Karpas-422 (cell line): Measurements from ENCODE around the gene LILRB4. TPM values are rescaled to one million over a fixed set of nuclear protein-coding genes. Genes with fewer than 3 reads are reported as not detected.
"Not testable (repeated sequence)": the region's sequence is repeated elsewhere in the genome, so short reads cannot be mapped to it uniquely, and the experiment has no call there.

Experiments used
- DNase-seq: peaks from one replicate; pipeline ENCODE4 v3.0.0-alpha.2; 2015
- H2AFZ ChIP-seq: fragments of 200-600 bp; sonication (generic); 2 replicates; pipeline ENCODE4 v1.6.1; 2014; ENCODE audit warnings: antibody characterized with exemption, low read length, mixed read lengths
- H3K27ac ChIP-seq: fragments of 200-600 bp; sonication (generic); 2 replicates; pipeline ENCODE4 v1.5.1; 2014; ENCODE audit warnings: mild to moderate bottlenecking, low read length, moderate library complexity
- H3K27me3 ChIP-seq: fragments of 200-600 bp; sonication (generic); 2 replicates; pipeline ENCODE4 v1.6.1; 2014; ENCODE audit warnings: low read length, mixed read lengths
- H3K36me3 ChIP-seq: fragments of 200-600 bp; sonication (generic); 2 replicates; pipeline ENCODE4 v1.6.1; 2014; ENCODE audit warnings: low read length, mixed read lengths; ENCODE audit not compliant: insufficient read depth
- H3K4me1 ChIP-seq: fragments of 200-600 bp; sonication (generic); 2 replicates; pipeline ENCODE4 v1.6.1; 2014; ENCODE audit warnings: mild to moderate bottlenecking, low read length, mixed read lengths
- H3K4me2 ChIP-seq: fragments of 200-600 bp; sonication (generic); 2 replicates; pipeline ENCODE4 v1.6.1; 2014; ENCODE audit warnings: low read length, low read depth, mild to moderate bottlenecking; ENCODE audit not compliant: poor library complexity, severe bottlenecking
- H3K4me3 ChIP-seq: fragments of 200-600 bp; sonication (generic); 2 replicates; pipeline ENCODE4 v1.5.1; 2014; ENCODE audit warnings: mild to moderate bottlenecking, antibody characterized with exemption, low read length, mixed read lengths
- H3K79me2 ChIP-seq: fragments of 200-600 bp; sonication (generic); 2 replicates; pipeline ENCODE4 v1.6.1; 2014; ENCODE audit warnings: mild to moderate bottlenecking, low read length, mixed read lengths
- H3K9ac ChIP-seq: fragments of 200-600 bp; sonication (generic); 2 replicates; pipeline ENCODE4 v1.6.0; 2014; ENCODE audit warnings: low read length
- H3K9me2 ChIP-seq: fragments of 200-600 bp; sonication (generic), shearing (Covaris generic); replicated peaks from 2 replicates; pipeline ENCODE4 v1.6.0; 2014; ENCODE audit warnings: mild to moderate bottlenecking, low read length, moderate library complexity; ENCODE audit not compliant: insufficient read depth
- H3K9me3 ChIP-seq: fragments of 300-700, 200-600 bp; sonication (generic); 2 replicates; pipeline ENCODE4 v1.6.1; 2014; ENCODE audit warnings: low read length, mixed read lengths
- H4K20me1 ChIP-seq: fragments of 200-600 bp; sonication (generic); 2 replicates; pipeline ENCODE4 v1.6.1; 2014; ENCODE audit warnings: mild to moderate bottlenecking, antibody characterized with exemption, low read length, low read depth; ENCODE audit not compliant: insufficient read depth
- total RNA-seq: library from RNA; depleted of rRNA; stranded (reverse); fragments of >200 nt; shearing (Covaris generic); gene quantifications from 2 replicates; pipeline ENCODE4 v1.2.3, GENCODE V29; 2014; ENCODE audit warnings: low replicate concordance

LILRB4 gene
- total RNA-seq, 1 experiment from 2014 or later: not detected

GRCh38 chr19:54626757-54627156 is 36.0 kb upstream of the LILRB4 start:
- Histone ChIP-seq H3K4me1 (no peaks in the 10 kb centered on the region), H2AFZ (no peak overlapping the region), H3K9me3 (no peaks in the 10 kb centered on the region), H3K4me2 (no peak overlapping the region), H3K36me3 (no peaks in the 10 kb centered on the region), H3K4me3 (no peak overlapping the region), H3K9me2 (no peaks in the 10 kb centered on the region), H4K20me1 (no peaks in the 10 kb centered on the region; the same call in 1 of the 2 replicates), H3K27me3 (0 out of 2 replicates have a peak, but pooled peaks cover 3% of the 10 kb centered on the region), H3K9ac (no peak overlapping the region), H3K27ac (no peak overlapping the region), H3K79me2 (no peaks in the 10 kb centered on the region)
- DNase-seq: no peak

GRCh38 chr19:54627912-54628311 is 34.9 kb upstream of the LILRB4 start:
- not testable (repeated sequence) for H3K27ac ChIP-seq, H3K27me3 ChIP-seq, H3K36me3 ChIP-seq, H2AFZ ChIP-seq, H3K4me3 ChIP-seq, DNase-seq, H3K4me1 ChIP-seq, H3K79me2 ChIP-seq, H3K9ac ChIP-seq, H3K9me2 ChIP-seq, H4K20me1 ChIP-seq, H3K4me2 ChIP-seq, H3K9me3 ChIP-seq

- not testable (repeated sequence) for H3K27me3 ChIP-seq, H3K4me1 ChIP-seq, H3K27ac ChIP-seq, H2AFZ ChIP-seq, DNase-seq, H3K9me2 ChIP-seq, H4K20me1 ChIP-seq, H3K36me3 ChIP-seq, H3K79me2 ChIP-seq, H3K4me3 ChIP-seq, H3K4me2 ChIP-seq, H3K9me3 ChIP-seq, H3K9ac ChIP-seq
These were observed 32.5 kb upstream of the LILRB4 start, which contains the start of gene LILRB1 for GRCh38 chr19:54630262-54630661. TSS of gene LILRB1 (plus strand) at chr19:54630484. CDS start at chr19:54631074, 590 bp downstream.

GRCh38 chr19:54630782-54631181 is 32.0 kb upstream of the LILRB4 start:
- H3K9ac ChIP-seq: no peak overlapping the region
- H3K4me3 ChIP-seq: no peak overlapping the region
- H3K79me2 ChIP-seq: no peaks in the 10 kb centered on the region
- H3K9me2 ChIP-seq: no peaks in the 10 kb centered on the region
- H2AFZ ChIP-seq: no peak overlapping the region
- 0 out of 2 replicates have a peak, but pooled peaks cover 3% of the 10 kb centered on the region for H3K27me3 ChIP-seq
- no peaks in the 10 kb centered on the region for H3K9me3 ChIP-seq
- no peak overlapping the region for H3K4me2 ChIP-seq
- no peaks in the 10 kb centered on the region for H3K4me1 ChIP-seq
- no peak overlapping the region for H3K27ac ChIP-seq
- no peak for DNase-seq
- no peaks in the 10 kb centered on the region for H4K20me1 ChIP-seq
- H3K36me3 ChIP-seq: no peaks in the 10 kb centered on the region

- H3K36me3 ChIP-seq, H3K4me3 ChIP-seq, H3K4me1 ChIP-seq, H3K4me2 ChIP-seq, H3K9me2 ChIP-seq, H3K9me3 ChIP-seq, DNase-seq, H3K79me2 ChIP-seq, H3K27ac ChIP-seq, H2AFZ ChIP-seq, H4K20me1 ChIP-seq, H3K9ac ChIP-seq, H3K27me3 ChIP-seq: not testable (repeated sequence)
These were observed 31.1 kb upstream of the LILRB4 start for GRCh38 chr19:54631489-54632337.

- H3K9me2 ChIP-seq, H4K20me1 ChIP-seq, H3K4me3 ChIP-seq, H3K27ac ChIP-seq, DNase-seq, H3K27me3 ChIP-seq, H3K9me3 ChIP-seq, H3K4me2 ChIP-seq, H3K9ac ChIP-seq, H3K79me2 ChIP-seq, H2AFZ ChIP-seq, H3K36me3 ChIP-seq, H3K4me1 ChIP-seq: not testable (repeated sequence)
These were observed 30.3 kb upstream of the LILRB4 start for GRCh38 chr19:54632517-54632916.

GRCh38 chr19:54633401-54633800 is 29.4 kb upstream of the LILRB4 start:
- H3K4me1 ChIP-seq: no peaks in the 10 kb centered on the region
- no peaks in the 10 kb centered on the region for H3K27me3 ChIP-seq
- no peak for DNase-seq
- no peaks in the 10 kb centered on the region for H3K36me3 ChIP-seq
- H3K9ac ChIP-seq: no peak overlapping the region
- no peaks in the 10 kb centered on the region for H3K9me3 ChIP-seq
- H2AFZ ChIP-seq: no peak overlapping the region
- H3K4me3 ChIP-seq: no peak overlapping the region
- no peak overlapping the region for H3K27ac ChIP-seq
- no peaks in the 10 kb centered on the region for H3K9me2 ChIP-seq
- H3K79me2 ChIP-seq: no peaks in the 10 kb centered on the region
- no peaks in the 10 kb centered on the region for H4K20me1 ChIP-seq
- H3K4me2 ChIP-seq: no peak overlapping the region

GRCh38 chr19:54636081-54636480 is 26.7 kb upstream of the LILRB4 start:
- not testable (repeated sequence) for H3K4me3 ChIP-seq

More at GRCh38 chr19:54636081-54636480, 26.7 kb upstream of the LILRB4 start:
- H3K36me3 ChIP-seq, H4K20me1 ChIP-seq, H3K27me3 ChIP-seq, H3K4me1 ChIP-seq, H2AFZ ChIP-seq, H3K9me2 ChIP-seq, H3K9me3 ChIP-seq, H3K4me2 ChIP-seq, DNase-seq, H3K9ac ChIP-seq, H3K27ac ChIP-seq, H3K79me2 ChIP-seq: not testable (repeated sequence)
